ENCODE results near the gene HES1. TPM values are rescaled to one million over a fixed set of nuclear protein-coding genes. Genes with fewer than 3 reads are reported as not detected.

Gene HES1
- total and polyA plus RNA-seq, 10 of the 15 experiments (the other 5 are each of a cell fraction or from before 2014, with no cell fraction given), result 0.46 to 5.3 (median 2.3) TPM

DNA sequence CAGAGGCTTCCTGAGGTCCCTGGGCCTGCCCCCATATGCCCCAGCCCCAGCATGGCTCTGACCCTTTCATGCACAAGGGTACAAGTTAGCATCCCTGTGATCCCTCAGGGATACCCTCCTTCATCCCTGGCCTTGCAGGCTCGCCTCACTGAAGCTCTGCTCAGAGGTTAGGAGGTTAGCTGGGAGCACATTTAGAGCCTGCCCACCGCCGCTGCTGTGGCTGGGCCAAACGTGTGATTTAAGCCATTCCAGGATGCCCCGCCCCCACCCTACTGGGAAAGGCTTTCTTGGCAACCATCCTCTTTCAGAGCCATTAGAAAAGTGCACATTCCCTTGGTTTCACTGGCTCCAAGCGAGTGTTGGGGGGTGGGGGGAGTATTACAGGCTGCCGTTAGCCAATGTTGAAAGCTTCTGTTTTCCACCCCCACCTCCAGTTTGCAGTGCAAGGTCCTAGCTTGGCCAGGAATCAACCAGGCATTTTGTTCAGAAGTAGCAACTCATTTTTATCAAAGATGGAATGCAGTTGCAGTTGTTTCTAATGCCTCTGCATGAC, 6.3 kb upstream of the HES1 start (continued):
- TF ChIP-seq ZZZ3 (IDR thresholded peaks at IDR 0.05; ENCODE audit: control insufficient read depth, insufficient read length, low read depth) (no peak), RAD21 (IDR thresholded peaks at IDR 0.05; ENCODE audit: insufficient read depth, low read depth, low read length) (no peak), ESRRA (IDR thresholded peaks at IDR 0.05; ENCODE audit: low read length) (no peak), HDGF (IDR thresholded peaks at IDR 0.05) (no peak), IKZF2 (IDR thresholded peaks at IDR 0.05) (no peak)
- TF ChIP-seq, protein P1, sequence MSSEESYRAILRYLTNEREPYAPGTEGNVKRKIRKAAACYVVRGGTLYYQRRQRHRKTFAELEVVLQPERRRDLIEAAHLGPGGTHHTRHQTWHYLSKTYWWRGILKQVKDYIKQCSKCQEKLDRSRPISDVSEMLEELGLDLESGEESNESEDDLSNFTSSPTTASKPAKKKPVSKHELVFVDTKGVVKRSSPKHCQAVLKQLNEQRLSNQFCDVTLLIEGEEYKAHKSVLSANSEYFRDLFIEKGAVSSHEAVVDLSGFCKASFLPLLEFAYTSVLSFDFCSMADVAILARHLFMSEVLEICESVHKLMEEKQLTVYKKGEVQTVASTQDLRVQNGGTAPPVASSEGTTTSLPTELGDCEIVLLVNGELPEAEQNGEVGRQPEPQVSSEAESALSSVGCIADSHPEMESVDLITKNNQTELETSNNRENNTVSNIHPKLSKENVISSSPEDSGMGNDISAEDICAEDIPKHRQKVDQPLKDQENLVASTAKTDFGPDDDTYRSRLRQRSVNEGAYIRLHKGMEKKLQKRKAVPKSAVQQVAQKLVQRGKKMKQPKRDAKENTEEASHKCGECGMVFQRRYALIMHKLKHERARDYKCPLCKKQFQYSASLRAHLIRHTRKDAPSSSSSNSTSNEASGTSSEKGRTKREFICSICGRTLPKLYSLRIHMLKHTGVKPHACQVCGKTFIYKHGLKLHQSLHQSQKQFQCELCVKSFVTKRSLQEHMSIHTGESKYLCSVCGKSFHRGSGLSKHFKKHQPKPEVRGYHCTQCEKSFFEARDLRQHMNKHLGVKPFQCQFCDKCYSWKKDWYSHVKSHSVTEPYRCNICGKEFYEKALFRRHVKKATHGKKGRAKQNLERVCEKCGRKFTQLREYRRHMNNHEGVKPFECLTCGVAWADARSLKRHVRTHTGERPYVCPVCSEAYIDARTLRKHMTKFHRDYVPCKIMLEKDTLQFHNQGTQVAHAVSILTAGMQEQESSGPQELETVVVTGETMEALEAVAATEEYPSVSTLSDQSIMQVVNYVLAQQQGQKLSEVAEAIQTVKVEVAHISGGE (CRISPR knock-in tag; IDR thresholded peaks at IDR 0.05), result no peak

DNA sequence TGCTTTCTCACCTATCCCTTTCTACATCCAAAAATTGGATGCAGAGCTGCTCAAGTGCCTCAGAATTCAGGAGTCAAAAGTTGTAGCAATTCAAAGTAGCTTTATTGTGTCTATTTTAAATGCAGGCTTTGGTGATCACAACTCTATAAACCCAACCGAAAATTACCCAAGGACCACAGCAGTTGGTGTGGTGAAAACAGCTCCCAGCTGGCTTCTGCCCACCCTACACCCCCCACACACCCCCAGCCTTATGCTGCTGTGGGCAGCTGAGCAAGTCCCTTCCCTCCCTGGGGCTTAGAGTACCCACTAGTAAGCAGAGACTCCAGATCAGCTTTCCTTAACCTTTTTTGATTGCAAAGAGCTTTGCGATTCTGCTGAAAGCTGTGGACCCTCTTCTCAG, 5.8 kb upstream of the HES1 start:
- Histone ChIP-seq H4K20me1 (ENCODE audit: control insufficient read depth, insufficient read depth) (no peaks in the 10 kb centered on the region), H3K27me3 (replicated peaks in 1 of 2; ENCODE audit: control insufficient read depth in 2 of 2, insufficient read depth in 2 of 2, low read length in 1 of 2) (peaks cover 0 to 3% of the 10 kb centered on the region in 2 experiments; a peak in 3 of 4 replicates), H3K4me1 (ENCODE audit: control insufficient read depth, insufficient read depth, low read length) (peaks cover 31% of the 10 kb centered on the region), H3K4me3 (no peak overlapping the region), H3K79me2 (ENCODE audit: control insufficient read depth, insufficient read depth, low read length) (no peaks in the 10 kb centered on the region), H3K9ac (ENCODE audit: control insufficient read depth, insufficient read depth, low read length) (no peak overlapping the region), H3K9me3 (replicated peaks; ENCODE audit: control insufficient read depth, insufficient read depth, low read length) (peaks cover 4% of the 10 kb centered on the region; the same call in 2 of the 3 replicates), H3K36me3 (ENCODE audit: control insufficient read depth in 2 of 2, insufficient read depth in 2 of 2, low read length in 1 of 2) (no peaks in the 10 kb centered on the region), H2AFZ (ENCODE audit: control insufficient read depth, low read depth, low read length) (no peak overlapping the region), H3K4me2 (ENCODE audit: control insufficient read depth, insufficient read depth) (no peak overlapping the region), H3K27ac (ENCODE audit: control insufficient read depth, insufficient read depth) (no peak overlapping the region)
- FAIRE-seq (no peak), DNase-seq (ENCODE audit: low read depth, low spot score) (no peak), ATAC-seq (no peak)
- RAD21 ChIA-PET (ENCODE audit: unreplicated experiment), result interaction anchor here (0.9 to 3.1 kb wide), 9 partner anchors 11 to 386 kb away, joined by 3 to 24 read pairs (median 10); no protein-coding TSS in a partner anchor
- WGBS (ENCODE audit: insufficient coverage, insufficient replicate concordance, low lambda C conversion rate, missing lambda C conversion rate), result 89% methylated on average over 2 of the region's 2 CpGs
- TF ChIP-seq YY1 (IDR thresholded peaks at IDR 0.05; ENCODE audit: low read depth, low read length) (no peak), BCL11A (IDR thresholded peaks at IDR 0.05; ENCODE audit: low read depth, low read length) (no peak), NR2F1 (conservative IDR thresholded peaks at IDR 0.05) (no peak), KAT2A (conservative IDR thresholded peaks at IDR 0.05; ENCODE audit: control insufficient read depth, low read depth, low read length) (no peak), MTA3 (IDR thresholded peaks at IDR 0.05; ENCODE audit: borderline replicate concordance, low read length) (no peak), HDAC2 (IDR thresholded peaks at IDR 0.05) (no peak), CUX1 (IDR thresholded peaks at IDR 0.05; ENCODE audit: insufficient replicate concordance, low read depth, low read length) (no peak), ZNF622 (IDR thresholded peaks at IDR 0.05) (no peak), POLR2AphosphoS2 (IDR thresholded peaks at IDR 0.05; ENCODE audit: low read depth, low read length) (no peak)
- SMC1A ChIA-PET (ENCODE audit: uncharacterized antibody, unreplicated experiment), result interaction anchor here (0.8 to 5.2 kb wide), 13 partner anchors 8 to 185 kb away, joined by 3 to 23 read pairs (median 6); no protein-coding TSS in a partner anchor
- in situ Hi-C loops (cut with MboI) (loop anchor here (10.0 kb wide), 1 partner anchor 345 kb away; no protein-coding TSS in a partner anchor), intact Hi-C loops (cut with micrococcal nuclease; ENCODE audit: unreplicated experiment) (loop anchor here (2.0 kb wide), 1 partner anchor 159 kb away; no protein-coding TSS in a partner anchor)
- CTCF ChIA-PET, result interaction anchor here (0.6 to 3.1 kb wide), 10 partner anchors 25 to 464 kb away, joined by 3 to 11 read pairs (median 5); no protein-coding TSS in a partner anchor
- POLR2A ChIA-PET, result interaction anchor here (1.0 to 1.9 kb wide), 2 partner anchors 179 to 187 kb away, joined by 3 to 6 read pairs; no protein-coding TSS in a partner anchor
- no TSS peak for BruUV-seq (replicated peaks)

All from GM12878 (cell line).